ENCODE measurements around the gene ASCC1. TPM values are rescaled to one million over a fixed set of nuclear protein-coding genes. Genes with fewer than 3 reads are reported as not detected.

Gene ASCC1
- total RNA-seq, 2 experiments from 2014 or later, result 50.9 to 52.5 TPM

- POLR2A ChIA-PET, result interaction anchor here (2.6 to 4.3 kb wide), 2 partner anchors 14 to 27 kb away, joined by 20 to 37 read pairs; partner anchors contain the start of gene DDIT4
- no peaks in the 10 kb centered on the region for H3K36me3 Mint-ChIP-seq
- peaks cover 83% of the 10 kb centered on the region for H3K4me1 Mint-ChIP-seq (ENCODE audit: low read depth)
- no peaks in the 10 kb centered on the region for H3K27me3 Mint-ChIP-seq
- no peaks in the 10 kb centered on the region for H3K9me3 Mint-ChIP-seq
- intact Hi-C loops (cut with micrococcal nuclease), result no loop called here
- DNase-seq, result no peak
- CTCF ChIA-PET, result interaction anchor here (0.6 to 3.3 kb wide), 4 partner anchors 10 to 92 kb away, joined by 3 to 21 read pairs (median 12); no protein-coding TSS in a partner anchor
- peak overlapping the region; percentile 76 for H3K27ac Mint-ChIP-seq
- no peak overlapping the region for H3K4me3 Mint-ChIP-seq
Measured at GRCh38 chr10:72245949-72246525, 30.0 kb upstream of the ASCC1 start.

- DNase-seq, result no peak
- peaks cover 75% of the 10 kb centered on the region for H3K4me1 Mint-ChIP-seq (ENCODE audit: low read depth)
- no peaks in the 10 kb centered on the region for H3K27me3 Mint-ChIP-seq
- peak overlapping the region; percentile 48 for H3K27ac Mint-ChIP-seq
- POLR2A ChIA-PET, result interaction anchor here (1.1 kb wide), 1 partner anchor 16 kb away, joined by 3 read pairs; no protein-coding TSS in a partner anchor
- CTCF ChIA-PET, result interaction anchor here (1.0 to 2.0 kb wide), 2 partner anchors 31 to 850 kb away, joined by 3 to 7 read pairs; no protein-coding TSS in a partner anchor
- no peaks in the 10 kb centered on the region for H3K9me3 Mint-ChIP-seq
- H3K4me3 Mint-ChIP-seq, result no peak overlapping the region
- intact Hi-C loops (cut with micrococcal nuclease), result no loop called here
- H3K36me3 Mint-ChIP-seq, result no peaks in the 10 kb centered on the region
Measured at GRCh38 chr10:72244573-72245038, 28.5 kb upstream of the ASCC1 start.

DNA sequence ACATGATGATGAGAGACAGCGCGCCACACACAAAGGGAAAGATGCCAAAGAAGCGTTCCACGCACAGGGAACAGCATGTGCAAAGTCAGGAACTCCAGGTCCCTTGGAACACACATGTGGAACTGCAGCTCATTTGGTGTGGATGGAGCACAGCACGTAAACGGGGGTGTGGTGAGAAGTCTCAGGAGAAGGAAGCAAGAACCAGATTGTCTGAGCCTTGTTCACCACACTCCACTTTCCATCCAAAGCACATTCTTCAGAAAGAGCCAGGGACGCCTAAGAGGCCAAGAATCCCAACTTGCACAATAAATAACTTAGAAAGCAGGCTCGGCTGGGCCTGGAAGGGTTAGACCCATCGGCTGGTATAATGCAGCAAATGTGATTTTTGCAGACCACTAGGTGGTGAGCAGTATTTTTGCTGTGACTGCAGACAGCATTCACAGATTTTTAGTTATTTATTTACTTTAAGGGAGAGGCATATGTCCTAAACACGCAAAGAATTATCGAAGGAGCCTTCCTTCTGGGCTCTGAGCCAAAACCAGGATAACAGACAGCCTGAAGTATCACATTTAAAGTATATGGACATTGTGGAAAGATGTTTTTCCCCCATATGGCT is 27.9 kb upstream of the ASCC1 start:
- Mint-ChIP-seq H3K36me3 (no peaks in the 10 kb centered on the region), H3K4me3 (no peak overlapping the region), H3K27me3 (no peaks in the 10 kb centered on the region), H3K9me3 (no peaks in the 10 kb centered on the region), H3K4me1 (ENCODE audit: low read depth) (peaks cover 73% of the 10 kb centered on the region), H3K27ac (peak overlapping the region; percentile 48)
- ChIA-PET CTCF (interaction anchor here (1.0 to 2.0 kb wide), 2 partner anchors 32 to 851 kb away, joined by 3 to 7 read pairs; no protein-coding TSS in a partner anchor), POLR2A (interaction anchor here (1.1 kb wide), 1 partner anchor 17 kb away, joined by 3 read pairs; no protein-coding TSS in a partner anchor)
- intact Hi-C loops (cut with micrococcal nuclease), result no loop called here
- DNase-seq, result no peak

DNA sequence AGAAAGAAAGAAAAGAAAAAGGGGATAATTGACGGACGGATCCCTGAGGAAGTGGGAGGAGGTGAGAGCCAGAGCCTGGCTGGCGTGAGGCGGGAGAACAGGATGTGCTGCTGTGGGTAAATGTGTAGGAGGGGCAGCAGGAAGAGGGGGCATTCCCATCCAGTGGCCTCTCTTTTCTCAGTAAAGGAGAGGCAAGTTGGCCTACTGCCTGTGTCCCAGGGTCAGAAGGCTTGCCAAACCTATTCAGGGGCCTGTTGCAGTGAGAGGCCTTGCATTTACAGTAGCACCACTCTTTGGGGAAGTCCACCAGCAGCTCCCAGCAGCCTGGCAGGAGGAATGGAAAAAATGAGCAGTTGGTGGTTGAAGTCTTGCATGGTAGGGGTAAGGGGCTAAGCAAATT is 26.6 kb upstream of the ASCC1 start:
- H3K9me3 Mint-ChIP-seq, result no peaks in the 10 kb centered on the region
- ChIA-PET CTCF (interaction anchor here (1.0 kb wide), 1 partner anchor 18 kb away, joined by 5 read pairs; no protein-coding TSS in a partner anchor), POLR2A (interaction anchor here (1.3 kb wide), 1 partner anchor 18 kb away, joined by 3 read pairs; no protein-coding TSS in a partner anchor)
- H3K36me3 Mint-ChIP-seq, result peaks cover 1% of the 10 kb centered on the region
- H3K4me3 Mint-ChIP-seq, result no peak overlapping the region
- intact Hi-C loops (cut with micrococcal nuclease), result no loop called here
- DNase-seq, result peak; percentile 52
- no peaks in the 10 kb centered on the region for H3K27me3 Mint-ChIP-seq
- peak overlapping the region; percentile 72 for H3K27ac Mint-ChIP-seq
- peaks cover 61% of the 10 kb centered on the region for H3K4me1 Mint-ChIP-seq (ENCODE audit: low read depth)

DNA sequence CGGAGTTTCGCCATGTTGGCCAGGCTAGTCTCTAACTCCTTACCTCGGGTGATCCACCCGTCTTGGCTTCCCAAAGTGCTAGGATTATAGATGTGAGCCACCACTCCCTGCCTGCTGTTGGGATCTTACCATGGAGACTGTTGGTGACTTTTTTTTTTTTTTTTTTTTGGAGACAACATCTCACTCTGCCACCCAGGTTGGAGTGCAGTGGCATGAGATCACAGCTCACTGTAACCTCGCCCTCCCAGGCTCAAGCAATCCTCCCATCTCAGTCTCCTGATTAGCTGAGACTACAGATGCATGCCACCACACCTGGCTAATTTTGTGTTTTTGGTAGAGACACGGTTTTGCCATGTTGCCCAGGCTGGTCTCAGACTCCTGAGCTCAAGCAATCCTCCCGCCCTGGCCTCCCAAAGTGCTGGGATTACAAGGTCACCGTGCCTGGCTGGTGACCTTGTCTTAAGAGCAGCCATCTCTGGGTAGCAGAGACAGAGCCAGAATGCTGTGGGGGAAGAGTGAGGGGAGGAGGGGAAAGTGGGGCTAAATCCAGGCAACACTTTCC is 25.7 kb upstream of the ASCC1 start:
- CTCF ChIA-PET, result interaction anchor here (0.7 to 1.3 kb wide), 3 partner anchors 9 to 85 kb away, joined by 3 to 5 read pairs (median 3); no protein-coding TSS in a partner anchor

GRCh38 chr10:72240371-72240770 is 24.3 kb upstream of the ASCC1 start:
- H3K4me1 Mint-ChIP-seq (ENCODE audit: low read depth), result peaks cover 42% of the 10 kb centered on the region

More for the DNA sequence above, 25.7 kb upstream of the ASCC1 start:
- H3K36me3 Mint-ChIP-seq, result peaks cover 5% of the 10 kb centered on the region
- no peak for DNase-seq
- H3K27ac Mint-ChIP-seq, result peak overlapping the region; percentile 58
- intact Hi-C loops (cut with micrococcal nuclease), result no loop called here
- no peaks in the 10 kb centered on the region for H3K9me3 Mint-ChIP-seq
- no peak overlapping the region for H3K4me3 Mint-ChIP-seq
- no peaks in the 10 kb centered on the region for H3K27me3 Mint-ChIP-seq
- POLR2A ChIA-PET, result interaction anchor here (0.6 to 1.3 kb wide), 2 partner anchors 19 to 96 kb away, joined by 3 to 4 read pairs; no protein-coding TSS in a partner anchor
- H3K4me1 Mint-ChIP-seq (ENCODE audit: low read depth), result peaks cover 53% of the 10 kb centered on the region

GRCh38 chr10:72239409-72239808 is 23.3 kb upstream of the ASCC1 start:
- no peaks in the 10 kb centered on the region for H3K9me3 Mint-ChIP-seq

More at GRCh38 chr10:72240371-72240770, 24.3 kb upstream of the ASCC1 start:
- Mint-ChIP-seq H3K9me3 (no peaks in the 10 kb centered on the region), H3K27ac (no peak overlapping the region), H3K36me3 (peaks cover 15% of the 10 kb centered on the region), H3K27me3 (no peaks in the 10 kb centered on the region), H3K4me3 (no peak overlapping the region)
- ChIA-PET POLR2A (interaction anchor here (0.8 kb wide), 1 partner anchor 266 kb away, joined by 3 read pairs; no protein-coding TSS in a partner anchor), CTCF (interaction anchor here (1.1 kb wide), 1 partner anchor 97 kb away, joined by 3 read pairs; no protein-coding TSS in a partner anchor)
- intact Hi-C loops (cut with micrococcal nuclease), result no loop called here
- DNase-seq, result no peak

DNA sequence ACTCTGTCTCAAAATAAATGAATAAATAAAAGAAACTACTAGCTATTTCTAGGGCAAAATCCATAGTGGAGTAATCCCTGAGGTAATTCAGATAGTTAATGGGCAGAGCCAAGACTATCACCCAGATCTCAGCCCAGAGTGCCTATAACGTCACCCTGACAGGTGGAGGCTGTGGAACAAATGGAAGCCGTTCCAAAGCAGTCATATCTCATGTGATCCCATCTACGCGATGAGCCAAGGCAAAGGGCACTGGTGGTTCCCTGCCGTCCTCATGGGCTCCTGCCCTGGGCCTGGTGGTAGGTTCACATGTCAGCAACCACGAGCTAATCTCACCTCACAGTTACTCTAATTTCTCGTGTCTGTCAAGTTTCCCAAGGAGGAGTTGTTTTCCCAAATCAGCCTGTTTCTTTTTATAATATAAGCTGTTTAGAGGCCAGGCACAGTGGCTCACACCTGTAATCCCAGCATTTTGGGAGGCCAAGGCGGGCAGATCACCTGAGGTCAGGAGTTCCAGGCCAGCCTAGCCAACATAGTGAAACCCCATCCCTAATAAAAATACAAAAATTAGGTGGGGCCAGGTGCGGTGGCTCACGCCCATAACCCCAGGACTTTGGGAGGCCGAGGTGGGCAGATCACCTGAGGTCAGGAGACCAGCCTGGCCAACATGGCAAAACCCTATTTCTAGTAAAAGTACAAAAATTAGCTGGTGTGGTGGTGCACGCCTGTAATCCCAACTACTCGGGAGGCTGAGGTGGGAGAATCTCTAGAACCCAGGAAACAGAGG is 22.5 kb upstream of the ASCC1 start:
- Mint-ChIP-seq H3K4me1 (ENCODE audit: low read depth) (peaks cover 24% of the 10 kb centered on the region), H3K36me3 (peaks cover 23% of the 10 kb centered on the region), H3K27ac (no peak overlapping the region), H3K4me3 (no peak overlapping the region), H3K27me3 (no peaks in the 10 kb centered on the region), H3K9me3 (no peaks in the 10 kb centered on the region)
- no peak for DNase-seq
- POLR2A ChIA-PET, result interaction anchor here (1.3 kb wide), 1 partner anchor 9 kb away, joined by 5 read pairs; no protein-coding TSS in a partner anchor
- intact Hi-C loops (cut with micrococcal nuclease), result no loop called here
- CTCF ChIA-PET, result interaction anchor here (1.0 to 3.7 kb wide), 2 partner anchors 88 to 99 kb away, joined by 3 to 14 read pairs; no protein-coding TSS in a partner anchor

More at GRCh38 chr10:72239409-72239808, 23.3 kb upstream of the ASCC1 start:
- DNase-seq, result no peak
- H3K27me3 Mint-ChIP-seq, result no peaks in the 10 kb centered on the region
- H3K36me3 Mint-ChIP-seq, result peaks cover 20% of the 10 kb centered on the region
- peaks cover 32% of the 10 kb centered on the region for H3K4me1 Mint-ChIP-seq (ENCODE audit: low read depth)
- ChIA-PET CTCF (interaction anchor here (3.7 kb wide), 1 partner anchor 99 kb away, joined by 14 read pairs; no protein-coding TSS in a partner anchor), POLR2A (no interaction called here)
- H3K27ac Mint-ChIP-seq, result no peak overlapping the region
- intact Hi-C loops (cut with micrococcal nuclease), result no loop called here
- no peak overlapping the region for H3K4me3 Mint-ChIP-seq

- peaks cover 3% of the 10 kb centered on the region for H3K4me1 Mint-ChIP-seq (ENCODE audit: low read depth)
- no peaks in the 10 kb centered on the region for H3K27me3 Mint-ChIP-seq
- no peak overlapping the region for H3K4me3 Mint-ChIP-seq
- POLR2A ChIA-PET, result interaction anchor here (1.1 kb wide), 2 partner anchors 20 to 40 kb away, joined by 3 to 4 read pairs; partner anchors contain the start of genes ANAPC16 and ASCC1
- peaks cover 36% of the 10 kb centered on the region for H3K36me3 Mint-ChIP-seq
- CTCF ChIA-PET, result interaction anchor here (0.7 to 3.7 kb wide), 5 partner anchors 12 to 339 kb away, joined by 3 to 14 read pairs (median 5); no protein-coding TSS in a partner anchor
- DNase-seq, result no peak
- no peaks in the 10 kb centered on the region for H3K9me3 Mint-ChIP-seq
- no peak overlapping the region for H3K27ac Mint-ChIP-seq
- intact Hi-C loops (cut with micrococcal nuclease), result no loop called here
Measured at GRCh38 chr10:72235544-72236279, 19.6 kb upstream of the ASCC1 start.

GRCh38 chr10:72234560-72235095 is 18.6 kb upstream of the ASCC1 start:
- Mint-ChIP-seq H3K4me3 (no peak overlapping the region), H3K36me3 (peaks cover 40% of the 10 kb centered on the region), H3K4me1 (ENCODE audit: low read depth) (peaks cover 5% of the 10 kb centered on the region), H3K27ac (no peak overlapping the region), H3K9me3 (no peaks in the 10 kb centered on the region), H3K27me3 (no peaks in the 10 kb centered on the region)
- POLR2A ChIA-PET, result no interaction called here
- peak; percentile 3 for DNase-seq
- intact Hi-C loops (cut with micrococcal nuclease), result no loop called here
- CTCF ChIA-PET, result interaction anchor here (1.5 kb wide), 1 partner anchor 11 kb away, joined by 3 read pairs; no protein-coding TSS in a partner anchor
